OCI-LY7 (cell line): ENCODE results near the gene SCGB1C1. TPM values are rescaled to one million over a fixed set of nuclear protein-coding genes. Genes with fewer than 3 reads are reported as not detected.

Experiments
- BruUV-seq: library from RNA; stranded (reverse); fragments of 400-500 nt; replicated peaks from 2 replicates; lab custom pipeline; 2021; lab: Mats Ljungman, UMichigan
- CTCF ChIA-PET: fragments of 300-600 bp; sonication (Branson Sonifier 250); formaldehyde crosslinking; loops from one replicate; lab custom pipeline; 2022; ENCODE audit warnings: antibody characterized with exemption; ENCODE audit not compliant: unreplicated experiment; lab: Charles Lee
- POLR2A ChIA-PET: fragments of 300-600 bp; sonication (Branson Sonifier 250); formaldehyde crosslinking; loops from one replicate; lab custom pipeline; 2022; ENCODE audit warnings: antibody characterized with exemption; lab: Charles Lee
- DNase-seq: peaks from one replicate; pipeline ENCODE4 v3.0.0-alpha.2; 2015; ENCODE audit warnings: low spot score
- H2AFZ ChIP-seq: fragments of 200-600 bp; sonication (generic), shearing (Covaris generic); 2 replicates; pipeline ENCODE4 v1.6.1; 2014; ENCODE audit warnings: mild to moderate bottlenecking, antibody characterized with exemption, low read length, moderate library complexity
- H3K27ac ChIP-seq: fragments of 200-600 bp; sonication (generic); 2 replicates; pipeline ENCODE4 v1.5.1; 2014; ENCODE audit warnings: mixed run types, low read depth, mild to moderate bottlenecking, moderate library complexity, low read length, inconsistent platforms; ENCODE audit not compliant: poor library complexity, severe bottlenecking
- H3K36me3 ChIP-seq: fragments of 200-600 bp; sonication (generic); 2 replicates; pipeline ENCODE4 v1.6.1; 2014; ENCODE audit warnings: mild to moderate bottlenecking, antibody characterized with exemption, low read length, moderate library complexity, mixed read lengths; ENCODE audit not compliant: insufficient read depth
- H3K4me1 ChIP-seq: fragments of 200-600 bp; sonication (generic); 2 replicates; pipeline ENCODE4 v1.5.1; 2014; ENCODE audit warnings: mild to moderate bottlenecking, low read length; ENCODE audit not compliant: insufficient read depth, poor library complexity, severe bottlenecking
- H3K4me2 ChIP-seq: fragments of 200-600 bp; sonication (generic); 2 replicates; pipeline ENCODE4 v1.6.1; 2014; ENCODE audit warnings: mild to moderate bottlenecking, low read length
- H3K4me3 ChIP-seq: fragments of 200-600 bp; sonication (generic); 2 replicates; pipeline ENCODE4 v1.5.1; 2014; ENCODE audit warnings: mild to moderate bottlenecking, low read depth, low read length; ENCODE audit not compliant: poor library complexity, severe bottlenecking
- H3K79me2 ChIP-seq: fragments of 200-600 bp; sonication (generic); 2 replicates; pipeline ENCODE4 v1.6.1; 2016; ENCODE audit warnings: low read depth, mild to moderate bottlenecking, low read length, moderate library complexity, mixed read lengths; ENCODE audit not compliant: insufficient read depth
- H3K9me2 ChIP-seq: fragments of 200-600 bp; sonication (generic); 2 replicates; pipeline ENCODE4 v1.6.1; 2016; ENCODE audit warnings: mild to moderate bottlenecking, low read length, mixed read lengths; ENCODE audit not compliant: insufficient read depth
- H3K9me3 ChIP-seq: fragments of 200-600 bp; sonication (generic); 2 replicates; pipeline ENCODE4 v1.6.1; 2014; ENCODE audit warnings: mild to moderate bottlenecking, mixed run types, low read length, mixed read lengths
- H4K20me1 ChIP-seq: fragments of 200-600 bp; sonication (generic); 2 replicates; pipeline ENCODE4 v1.6.1; 2014; ENCODE audit warnings: mild to moderate bottlenecking, antibody characterized with exemption, low read length, moderate library complexity, mixed read lengths; ENCODE audit not compliant: insufficient read depth
- CTCF ChIP-seq: fragments of 200-600 bp; sonication (generic); conservative IDR thresholded peaks from 2 replicates; pipeline ENCODE4 v1.5.1; 2014; ENCODE audit warnings: mild to moderate bottlenecking, antibody characterized with exemption, low read length, moderate library complexity, mixed read lengths
- EZH2phosphoT487 ChIP-seq: fragments of 200-600 bp; sonication (generic); IDR thresholded peaks from 2 replicates; pipeline ENCODE4 v1.6.1; 2018; ENCODE audit warnings: low read depth, borderline replicate concordance, mild to moderate bottlenecking, mixed run types, antibody characterized with exemption, low read length, moderate library complexity, mixed read lengths
- intact Hi-C: fragments of 100-400 bp; cut with micrococcal nuclease; formaldehyde crosslinking; loops from one replicate; pipeline ENCODE4 v1.10.0; 2022; ENCODE audit not compliant: unreplicated experiment
- small RNA-seq: library from RNA; depleted of rRNA; stranded (forward); fragments of <200 nt; gene quantifications from one replicate; pipeline ENCODE3, GENCODE V24; 2014
- total RNA-seq, 2 experiments: library from RNA; depleted of rRNA in 1 of 2; stranded (reverse); fragments of >200 nt in 1 of 2; shearing (Covaris generic) in 1 of 2; gene quantifications; 2 replicates each; pipeline ENCODE4 v1.2.3, GENCODE V29; 2014 to 2022

Gene SCGB1C1
- total RNA-seq, 2 experiments from 2014 or later: not detected

- ChIA-PET CTCF (no interaction called here), POLR2A (no interaction called here)
Observed at GRCh38 chr11:240315-240714, 47.4 kb downstream of the SCGB1C1 start.

GRCh38 chr11:241634-242033 is 48.8 kb downstream of the SCGB1C1 start:
- peaks cover 75% of the 10 kb centered on the region for H3K36me3 ChIP-seq
- POLR2A ChIA-PET: interaction anchor here (0.5 to 1.1 kb wide), 4 partner anchors 8 to 99 kb away, joined by 3 to 5 read pairs (median 4); no protein-coding TSS in a partner anchor
- intact Hi-C loops: no loop called here

More at GRCh38 chr11:240315-240714, 47.4 kb downstream of the SCGB1C1 start:
- Histone ChIP-seq H3K27ac (no peak overlapping the region), H3K9me2 (no peaks in the 10 kb centered on the region), H3K4me3 (no peak overlapping the region), H3K79me2 (peaks cover 32% of the 10 kb centered on the region), H4K20me1 (peaks cover 10% of the 10 kb centered on the region; the same call in 1 of the 2 replicates), H3K4me2 (no peak overlapping the region), H2AFZ (no peak overlapping the region), H3K36me3 (peaks cover 62% of the 10 kb centered on the region), H3K4me1 (peaks cover 17% of the 10 kb centered on the region), H3K9me3 (no peaks in the 10 kb centered on the region)
- TF ChIP-seq CTCF: no peak
- BruUV-seq: no TSS peak
- intact Hi-C loops: no loop called here
- DNase-seq: no peak

More at GRCh38 chr11:241634-242033, 48.8 kb downstream of the SCGB1C1 start:
- CTCF ChIA-PET: no interaction called here
- no peak for TF ChIP-seq CTCF
- no peak for TF ChIP-seq EZH2phosphoT487
- Histone ChIP-seq H3K4me3 (no peak overlapping the region), H2AFZ (no peak overlapping the region), H3K79me2 (peaks cover 32% of the 10 kb centered on the region), H3K27ac (no peak overlapping the region), H3K9me2 (no peaks in the 10 kb centered on the region), H4K20me1 (peaks cover 10% of the 10 kb centered on the region; the same call in 1 of the 2 replicates), H3K4me1 (peaks cover 14% of the 10 kb centered on the region), H3K4me2 (no peak overlapping the region), H3K9me3 (no peaks in the 10 kb centered on the region)
- no peak for DNase-seq
- BruUV-seq: no TSS peak

Small RNA genes lying within 50 kb of the gene (small RNA-seq; reads per million reads assigned to genes)
- not detected for gene RNU6-447P

Other genes starting within 250 kb of the SCGB1C1 start
- 12.3 and 16.2 TPM in 2 replicates for gene BET1L, start 14.3 kb downstream of the SCGB1C1 start, total RNA-seq (2014; rRNA removed; shearing (Covaris generic))
- gene BET1L, start 14.3 kb downstream of the SCGB1C1 start, total RNA-seq (2022): 45.5 and 47.4 TPM in 2 replicates
- gene RIC8A, start 14.6 kb downstream of the SCGB1C1 start, total RNA-seq (2014; rRNA removed; shearing (Covaris generic)): 125 and 136 TPM in 2 replicates
- 92.0 and 97.6 TPM in 2 replicates for gene RIC8A, start 14.6 kb downstream of the SCGB1C1 start, total RNA-seq (2022)
- 8.5 and 10.3 TPM in 2 replicates for gene SIRT3, start 43.3 kb downstream of the SCGB1C1 start, total RNA-seq (2014; rRNA removed; shearing (Covaris generic))
- 18.5 and 21.0 TPM in 2 replicates for gene SIRT3, start 43.3 kb downstream of the SCGB1C1 start, total RNA-seq (2022)
- 146 and 156 TPM in 2 replicates for gene PSMD13, start 43.9 kb downstream of the SCGB1C1 start, total RNA-seq (2014; rRNA removed; shearing (Covaris generic))
- gene PSMD13, start 43.9 kb downstream of the SCGB1C1 start, total RNA-seq (2022): 134 and 154 TPM in 2 replicates
- 0.25 and 0.39 TPM in 2 replicates for gene NLRP6, start 85.3 kb downstream of the SCGB1C1 start, total RNA-seq (2014; rRNA removed; shearing (Covaris generic))
- gene NLRP6, start 85.3 kb downstream of the SCGB1C1 start, total RNA-seq (2022): 0.65 and 2.0 TPM in 2 replicates
- 6.3 and 7.0 TPM in 2 replicates for gene PGGHG, start 96.0 kb downstream of the SCGB1C1 start, total RNA-seq (2014; rRNA removed; shearing (Covaris generic))
- gene PGGHG, start 96.0 kb downstream of the SCGB1C1 start, total RNA-seq (2022): 0.93 and 1.2 TPM in 2 replicates
- gene IFITM5, start 106.4 kb downstream of the SCGB1C1 start, total RNA-seq (2014; rRNA removed; shearing (Covaris generic)): not detected in 2 replicates
- gene IFITM5, start 106.4 kb downstream of the SCGB1C1 start, total RNA-seq (2022): not detected in 2 replicates
- gene IFITM2, start 114.7 kb downstream of the SCGB1C1 start, total RNA-seq (2014; rRNA removed; shearing (Covaris generic)): 9.5 and 22.1 TPM in 2 replicates
- gene IFITM2, start 114.7 kb downstream of the SCGB1C1 start, total RNA-seq (2022): 110 and 117 TPM in 2 replicates
- gene IFITM1, start 121.0 kb downstream of the SCGB1C1 start, total RNA-seq (2014; rRNA removed; shearing (Covaris generic)): 30.3 and 36.4 TPM in 2 replicates
- gene IFITM1, start 121.0 kb downstream of the SCGB1C1 start, total RNA-seq (2022): 72.4 TPM in 2 replicates
- gene IFITM3, start 127.8 kb downstream of the SCGB1C1 start, total RNA-seq (2014; rRNA removed; shearing (Covaris generic)): 0.95 and 1.5 TPM in 2 replicates
- 1.5 and 2.2 TPM in 2 replicates for gene IFITM3, start 127.8 kb downstream of the SCGB1C1 start, total RNA-seq (2022)
- gene B4GALNT4, start 176.4 kb downstream of the SCGB1C1 start, total RNA-seq (2014; rRNA removed; shearing (Covaris generic)): not detected in 2 replicates
- not detected in 2 replicates for gene B4GALNT4, start 176.4 kb downstream of the SCGB1C1 start, total RNA-seq (2022)
- gene PKP3, start 201.1 kb downstream of the SCGB1C1 start, total RNA-seq (2014; rRNA removed; shearing (Covaris generic)): not detected in 2 replicates
- gene PKP3, start 201.1 kb downstream of the SCGB1C1 start, total RNA-seq (2022): not detected in 2 replicates
- 36.9 and 57.2 TPM in 2 replicates for gene SIGIRR, start 221.9 kb downstream of the SCGB1C1 start, total RNA-seq (2014; rRNA removed; shearing (Covaris generic))
- 25.3 and 29.2 TPM in 2 replicates for gene SIGIRR, start 221.9 kb downstream of the SCGB1C1 start, total RNA-seq (2022)
- gene ANO9, start 248.9 kb downstream of the SCGB1C1 start, total RNA-seq (2014; rRNA removed; shearing (Covaris generic)): 22.2 and 25.7 TPM in 2 replicates
- 27.6 and 28.2 TPM in 2 replicates for gene ANO9, start 248.9 kb downstream of the SCGB1C1 start, total RNA-seq (2022)